ENCODE measurements around the gene DDX47.

GRCh38 chr12:12810553-12811021 is 2.6 kb upstream of the DDX47 start:
- TF ChIP-seq CTCF (IDR thresholded peaks at IDR 0.05) (peak in 1 of 7 experiments; percentile 6), POLR2A (IDR thresholded peaks at IDR 0.05) (no peak)
